ENCODE data around the gene CADM1. TPM values are rescaled to one million over a fixed set of nuclear protein-coding genes. Genes with fewer than 3 reads are reported as not detected.

The CADM1 gene
- total and polyA plus RNA-seq, 10 of the 15 experiments (the other 5 are each of a cell fraction or from before 2014, with no cell fraction given) = 0.03 to 0.48 (median 0.15) TPM; not detected in 3

DNA sequence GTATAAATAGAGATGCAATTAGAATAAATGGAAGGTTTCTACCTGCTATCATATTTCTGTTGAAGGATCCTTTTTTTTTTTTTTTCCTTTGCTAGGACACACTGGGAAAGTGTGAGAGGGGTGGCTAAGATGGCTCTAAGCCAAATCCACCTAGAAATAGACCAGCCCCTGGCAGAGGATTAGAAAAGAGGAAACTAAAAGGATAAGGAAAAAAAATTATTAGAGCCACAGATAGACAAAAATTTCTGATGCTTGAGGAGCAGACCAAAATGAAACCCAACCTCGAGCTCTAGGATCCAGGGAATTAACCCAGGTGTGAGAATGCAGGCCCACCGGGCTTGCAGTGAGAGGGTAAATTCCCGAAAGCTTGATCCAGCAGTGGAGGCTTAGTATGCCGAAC lies 262.3 kb downstream of the CADM1 start:
- H3K27me3 ChIP-seq (replicated peaks in 1 of 2; ENCODE audit: control insufficient read depth in 2 of 2, insufficient read depth in 2 of 2, low read length in 1 of 2) = no peaks in the 10 kb centered on the region
- in situ Hi-C loops (cut with MboI) = no loop called here
- ChIA-PET POLR2A (interaction anchor here (0.7 kb wide), 1 partner anchor 11 kb away, joined by 5 read pairs; no protein-coding TSS in a partner anchor), SMC1A (ENCODE audit: uncharacterized antibody, unreplicated experiment) (no interaction called here), RAD21 (ENCODE audit: unreplicated experiment) (interaction anchor here (0.5 kb wide), 1 partner anchor 45 kb away, joined by 3 read pairs; no protein-coding TSS in a partner anchor), CTCF (interaction anchor here (0.9 to 1.2 kb wide), 2 partner anchors 12 to 35 kb away, joined by 3 read pairs; no protein-coding TSS in a partner anchor)
- no peaks in the 10 kb centered on the region for H3K4me1 ChIP-seq (ENCODE audit: control insufficient read depth, insufficient read depth, low read length)
- no peak overlapping the region for H3K9ac ChIP-seq (ENCODE audit: control insufficient read depth, insufficient read depth, low read length)
- intact Hi-C loops (cut with micrococcal nuclease; ENCODE audit: unreplicated experiment) = no loop called here
- WGBS (ENCODE audit: insufficient coverage, insufficient replicate concordance, low lambda C conversion rate, missing lambda C conversion rate) = 46% methylated on average over 4 of the region's 4 CpGs
- H3K4me2 ChIP-seq (ENCODE audit: control insufficient read depth, insufficient read depth) = no peak overlapping the region
- no peak overlapping the region for H3K27ac ChIP-seq (ENCODE audit: control insufficient read depth, insufficient read depth)
- no peak for FAIRE-seq
- BruUV-seq (replicated peaks) = no TSS peak
- no peak overlapping the region for H2AFZ ChIP-seq (ENCODE audit: control insufficient read depth, low read depth, low read length)
- ATAC-seq = no peak
- no peak for DNase-seq (ENCODE audit: low read depth, low spot score)
- H3K36me3 ChIP-seq (ENCODE audit: control insufficient read depth in 2 of 2, insufficient read depth in 2 of 2, low read length in 1 of 2) = no peaks in the 10 kb centered on the region
- no peak overlapping the region for H3K4me3 ChIP-seq
- no peaks in the 10 kb centered on the region for H3K9me3 ChIP-seq (replicated peaks; ENCODE audit: control insufficient read depth, insufficient read depth, low read length)
- H4K20me1 ChIP-seq (ENCODE audit: control insufficient read depth, insufficient read depth) = no peaks in the 10 kb centered on the region
- no peak for TF ChIP-seq KDM1A (IDR thresholded peaks at IDR 0.05; ENCODE audit: borderline replicate concordance)
- no peaks in the 10 kb centered on the region for H3K79me2 ChIP-seq (ENCODE audit: control insufficient read depth, insufficient read depth, low read length)

DNA sequence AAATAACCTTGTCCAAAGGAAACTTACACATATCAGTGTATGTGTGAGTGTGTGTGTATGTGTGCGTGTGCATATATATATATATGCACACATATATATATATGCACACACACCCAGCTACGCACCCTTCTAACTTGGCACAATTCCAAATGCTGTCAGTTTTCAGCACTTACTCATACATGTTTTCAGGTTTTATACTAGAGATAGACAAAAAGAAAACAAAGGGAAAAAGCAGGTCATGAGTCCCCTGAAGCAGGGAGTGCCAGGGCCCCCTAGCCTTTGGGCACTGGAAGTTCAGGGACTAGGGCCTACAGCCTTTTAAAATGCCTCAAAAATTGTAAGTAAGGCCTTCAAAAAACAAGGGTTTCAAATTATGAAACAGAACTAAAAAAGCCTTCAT lies 265.4 kb downstream of the CADM1 start:
- H4K20me1 ChIP-seq (ENCODE audit: control insufficient read depth, insufficient read depth) = no peaks in the 10 kb centered on the region
- FAIRE-seq (no peak), ATAC-seq (no peak), DNase-seq (ENCODE audit: low read depth, low spot score) (no peak)
- H3K79me2 ChIP-seq (ENCODE audit: control insufficient read depth, insufficient read depth, low read length) = no peaks in the 10 kb centered on the region
- no peak overlapping the region for H2AFZ ChIP-seq (ENCODE audit: control insufficient read depth, low read depth, low read length)
- no TSS peak for BruUV-seq (replicated peaks)
- no peak overlapping the region for H3K4me3 ChIP-seq
- ChIA-PET CTCF (no interaction called here), RAD21 (ENCODE audit: unreplicated experiment) (interaction anchor here (0.7 kb wide), 1 partner anchor 1004 kb away, joined by 3 read pairs; no protein-coding TSS in a partner anchor), SMC1A (ENCODE audit: uncharacterized antibody, unreplicated experiment) (no interaction called here), POLR2A (no interaction called here)
- H3K36me3 ChIP-seq (ENCODE audit: control insufficient read depth in 2 of 2, insufficient read depth in 2 of 2, low read length in 1 of 2) = no peaks in the 10 kb centered on the region
- intact Hi-C loops (cut with micrococcal nuclease; ENCODE audit: unreplicated experiment) = no loop called here
- 0 out of 4 replicates have a peak, but pooled peaks cover 0 to 1% of the 10 kb centered on the region in 2 experiments for H3K27me3 ChIP-seq (replicated peaks in 1 of 2; ENCODE audit: control insufficient read depth in 2 of 2, insufficient read depth in 2 of 2, low read length in 1 of 2)
- no peak overlapping the region for H3K9ac ChIP-seq (ENCODE audit: control insufficient read depth, insufficient read depth, low read length)
- 97% methylated on average over 2 of the region's 2 CpGs for WGBS (ENCODE audit: insufficient coverage, insufficient replicate concordance, low lambda C conversion rate, missing lambda C conversion rate)
- H3K27ac ChIP-seq (ENCODE audit: control insufficient read depth, insufficient read depth) = no peak overlapping the region
- no peak overlapping the region for H3K4me2 ChIP-seq (ENCODE audit: control insufficient read depth, insufficient read depth)
- in situ Hi-C loops (cut with MboI) = no loop called here
- no peaks in the 10 kb centered on the region for H3K9me3 ChIP-seq (replicated peaks; ENCODE audit: control insufficient read depth, insufficient read depth, low read length)
- H3K4me1 ChIP-seq (ENCODE audit: control insufficient read depth, insufficient read depth, low read length) = no peaks in the 10 kb centered on the region
- TF ChIP-seq HDAC2 (IDR thresholded peaks at IDR 0.05) (no peak), KLF5 (IDR thresholded peaks at IDR 0.05; ENCODE audit: partially characterized antibody) (no peak), ZBTB11 (CRISPR knock-in tag; IDR thresholded peaks at IDR 0.05) (no peak), BACH1 (IDR thresholded peaks at IDR 0.05; ENCODE audit: borderline replicate concordance) (no peak), POLR2AphosphoS2 (IDR thresholded peaks at IDR 0.05; ENCODE audit: low read depth, low read length) (no peak), SPI1 (IDR thresholded peaks at IDR 0.05; ENCODE audit: borderline replicate concordance, insufficient read depth, low read depth, low read length) (no peak), SRF (IDR thresholded peaks at IDR 0.05; ENCODE audit: low read depth in 2 of 2, low read length in 2 of 2) (no peak)
- TF ChIP-seq, protein P1, sequence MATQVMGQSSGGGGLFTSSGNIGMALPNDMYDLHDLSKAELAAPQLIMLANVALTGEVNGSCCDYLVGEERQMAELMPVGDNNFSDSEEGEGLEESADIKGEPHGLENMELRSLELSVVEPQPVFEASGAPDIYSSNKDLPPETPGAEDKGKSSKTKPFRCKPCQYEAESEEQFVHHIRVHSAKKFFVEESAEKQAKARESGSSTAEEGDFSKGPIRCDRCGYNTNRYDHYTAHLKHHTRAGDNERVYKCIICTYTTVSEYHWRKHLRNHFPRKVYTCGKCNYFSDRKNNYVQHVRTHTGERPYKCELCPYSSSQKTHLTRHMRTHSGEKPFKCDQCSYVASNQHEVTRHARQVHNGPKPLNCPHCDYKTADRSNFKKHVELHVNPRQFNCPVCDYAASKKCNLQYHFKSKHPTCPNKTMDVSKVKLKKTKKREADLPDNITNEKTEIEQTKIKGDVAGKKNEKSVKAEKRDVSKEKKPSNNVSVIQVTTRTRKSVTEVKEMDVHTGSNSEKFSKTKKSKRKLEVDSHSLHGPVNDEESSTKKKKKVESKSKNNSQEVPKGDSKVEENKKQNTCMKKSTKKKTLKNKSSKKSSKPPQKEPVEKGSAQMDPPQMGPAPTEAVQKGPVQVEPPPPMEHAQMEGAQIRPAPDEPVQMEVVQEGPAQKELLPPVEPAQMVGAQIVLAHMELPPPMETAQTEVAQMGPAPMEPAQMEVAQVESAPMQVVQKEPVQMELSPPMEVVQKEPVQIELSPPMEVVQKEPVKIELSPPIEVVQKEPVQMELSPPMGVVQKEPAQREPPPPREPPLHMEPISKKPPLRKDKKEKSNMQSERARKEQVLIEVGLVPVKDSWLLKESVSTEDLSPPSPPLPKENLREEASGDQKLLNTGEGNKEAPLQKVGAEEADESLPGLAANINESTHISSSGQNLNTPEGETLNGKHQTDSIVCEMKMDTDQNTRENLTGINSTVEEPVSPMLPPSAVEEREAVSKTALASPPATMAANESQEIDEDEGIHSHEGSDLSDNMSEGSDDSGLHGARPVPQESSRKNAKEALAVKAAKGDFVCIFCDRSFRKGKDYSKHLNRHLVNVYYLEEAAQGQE (IDR thresholded peaks at IDR 0.05; ENCODE audit: low read depth, low read length) = no peak
